GM12878 (cell line): ENCODE data around the gene TNF. TPM values are rescaled to one million over a fixed set of nuclear protein-coding genes. Genes with fewer than 3 reads are reported as not detected.
A peak's percentile ranks its signal among the peaks of the same experiment; 100 is the strongest.
"Not testable (repeated sequence)": the region's sequence is repeated elsewhere in the genome, so short reads cannot be mapped to it uniquely, and the experiment has no call there.

Experiments used
- ATAC-seq: fragments of 200-7000 bp; cut with Tn5 transposase; 3 replicates; pipeline ENCODE4 v1.9.1; 2020; ENCODE audit warnings: mild to moderate bottlenecking, moderate library complexity
- BruUV-seq: library from RNA; stranded (reverse); fragments of 400-500 nt; replicated peaks from 2 replicates; lab custom pipeline; 2021; lab: Mats Ljungman, UMichigan
- CTCF ChIA-PET: fragments of 300-600 bp; sonication (Branson Sonifier 250); formaldehyde crosslinking; extraction: SDS; loops from one replicate; lab custom pipeline; 2021; ENCODE audit warnings: inconsistent platforms; lab: Yijun Ruan, JAX
- POLR2A ChIA-PET: fragments of 350-600 bp; formaldehyde crosslinking; extraction: SDS; loops from one replicate; lab custom pipeline; 2021; ENCODE audit warnings: inconsistent platforms; lab: Charles Lee
- RAD21 ChIA-PET: fragments of 300-600 bp; sonication (Branson Sonifier 250); formaldehyde crosslinking; loops from one replicate; lab custom pipeline; 2023; ENCODE audit warnings: antibody characterized with exemption; ENCODE audit not compliant: unreplicated experiment; lab: Charles Lee
- SMC1A ChIA-PET: fragments of 300-600 bp; sonication (Branson Sonifier 250); formaldehyde crosslinking; loops from one replicate; lab custom pipeline; 2023; ENCODE audit not compliant: unreplicated experiment, uncharacterized antibody; lab: Charles Lee
- DNase-seq: peaks from one replicate; pipeline ENCODE4 v3.0.0-alpha.2; 2011; ENCODE audit warnings: low read depth, low spot score
- FAIRE-seq: peaks from 3 replicates; lab custom pipeline; 2011; peaks lifted over from hg19 to GRCh38; lab: Jason Lieb, UNC
- H2AFZ ChIP-seq: 2 replicates; pipeline ENCODE4 v1.6.0; 2011; ENCODE audit warnings: low read depth, low read length, control low read depth; ENCODE audit not compliant: control insufficient read depth
- H3K27ac ChIP-seq: 2 replicates; pipeline ENCODE4 v1.5.1; 2011; ENCODE audit warnings: control low read depth; ENCODE audit not compliant: control insufficient read depth, insufficient read depth
- H3K27me3 ChIP-seq, 2 experiments: replicated peaks in 1 of 2; 2 replicates each; pipeline versions ENCODE4 v1.6.0 to v1.6.1; 2011; ENCODE audit warnings: low read length in 1 of 2; ENCODE audit not compliant: control insufficient read depth in 2 of 2, insufficient read depth in 2 of 2
- H3K36me3 ChIP-seq, 2 experiments: 2 replicates each; pipeline ENCODE4 v1.5.1; 2011; ENCODE audit warnings: low read length in 1 of 2; ENCODE audit not compliant: control insufficient read depth in 2 of 2, insufficient read depth in 2 of 2
- H3K4me1 ChIP-seq: 2 replicates; pipeline ENCODE4 v1.6.1; 2011; ENCODE audit warnings: mild to moderate bottlenecking, low read length, moderate library complexity, mixed read lengths; ENCODE audit not compliant: control insufficient read depth, insufficient read depth
- H3K4me2 ChIP-seq: 2 replicates; pipeline ENCODE4 v1.6.0; 2011; ENCODE audit warnings: control low read depth; ENCODE audit not compliant: control insufficient read depth, insufficient read depth
- H3K4me3 ChIP-seq: fragments of 200-600 bp; sonication (generic); 2 replicates; pipeline ENCODE4 v1.5.1; 2016
- H3K79me2 ChIP-seq: 2 replicates; pipeline ENCODE4 v1.6.0; 2011; ENCODE audit warnings: low read length; ENCODE audit not compliant: control insufficient read depth, insufficient read depth
- H3K9ac ChIP-seq: 2 replicates; pipeline ENCODE4 v1.8.0; 2011; ENCODE audit warnings: low read length, control low read depth, mixed read lengths; ENCODE audit not compliant: control insufficient read depth, insufficient read depth
- H3K9me3 ChIP-seq: replicated peaks from 3 replicates; pipeline ENCODE4 v1.5.1; 2011; ENCODE audit warnings: mild to moderate bottlenecking, low read length; ENCODE audit not compliant: control insufficient read depth, insufficient read depth
- H4K20me1 ChIP-seq: 2 replicates; pipeline ENCODE4 v1.6.0; 2011; ENCODE audit not compliant: control insufficient read depth, insufficient read depth
- ATF7 ChIP-seq: fragments of 450-650 bp; IDR thresholded peaks from 2 replicates; pipeline ENCODE4 v1.6.1; 2016; ENCODE audit warnings: low read depth, mild to moderate bottlenecking
- MXI1 ChIP-seq: fragments of 150-350 bp; IDR thresholded peaks from 2 replicates; pipeline ENCODE4 v1.6.1; 2011; ENCODE audit warnings: low read depth, mild to moderate bottlenecking, inconsistent platforms, low read length, improper control_type of control experiment
- NFYB ChIP-seq: IDR thresholded peaks from 2 replicates; pipeline ENCODE4 v1.6.1; 2011; ENCODE audit warnings: low read depth, mild to moderate bottlenecking, low read length, improper control_type of control experiment, moderate library complexity; ENCODE audit not compliant: insufficient read depth
- POU2F2 ChIP-seq: IDR thresholded peaks from 3 replicates; pipeline ENCODE4 v1.6.1; 2011; ENCODE audit warnings: low read depth, mild to moderate bottlenecking, low read length, borderline replicate concordance
- TCF12 ChIP-seq: IDR thresholded peaks from 2 replicates; pipeline ENCODE4 v1.6.1; 2011; ENCODE audit warnings: low read depth, mild to moderate bottlenecking, low read length
- WRNIP1 ChIP-seq: IDR thresholded peaks from 2 replicates; pipeline ENCODE4 v1.6.1; 2011; ENCODE audit warnings: low read depth, low read length, improper control_type of control experiment, borderline replicate concordance
- ZNF622 ChIP-seq: fragments of 450-650 bp; IDR thresholded peaks from 2 replicates; pipeline ENCODE4 v1.6.1; 2017; ENCODE audit warnings: mild to moderate bottlenecking, inconsistent platforms
- WGBS: methylation state at CpG from one replicate; pipeline ENCODE4 v1.1.6; 2016; ENCODE audit warnings: low lambda C conversion rate; ENCODE audit not compliant: insufficient replicate concordance, insufficient coverage; ENCODE audit errors: missing lambda C conversion rate; 5-methylcytosine and 5-hydroxymethylcytosine counted together
- in situ Hi-C: fragments of 300-500 bp; cut with MboI; formaldehyde crosslinking; loops from 9 replicates; pipeline ENCODE4 v1.14.3; 2018; ENCODE audit warnings: mixed read lengths
- intact Hi-C: fragments of 100-400 bp; cut with micrococcal nuclease; formaldehyde crosslinking; loops from one replicate; pipeline ENCODE4 v1.14.2; 2022; ENCODE audit not compliant: unreplicated experiment
- polyA plus RNA-seq, 11 experiments: library from polyadenylated mRNA; depleted of rRNA in 4 of 11; unstranded in 6 of 11; stranded (reverse) in 5 of 11; fragments of >200 nt; fragmentation: Nextera tagmentation in 4 of 11; fragmentation: Illumina TruSeq in 1 of 11; extraction: Ambion mirVana in 4 of 11; extraction: Trizol in 1 of 11; gene quantifications; 1 replicate in 1 of 11; 2 replicates in 10 of 11; pipeline versions ENCODE4 v1.2.1 to v1.2.3, GENCODE V29; 2011 to 2016; ENCODE audit warnings: inconsistent platforms in 2 of 11, missing spikeins in 2 of 11, low read depth in 1 of 11
- total RNA-seq, 4 experiments: library from RNA; depleted of rRNA in 3 of 4; stranded (reverse); fragments of >200 nt in 3 of 4; fragmentation: Illumina TruSeq in 1 of 4; extraction: Trizol in 1 of 4; gene quantifications; 2 replicates each; pipeline versions ENCODE4 v1.2.1 to v1.2.3, GENCODE V29; 2013 to 2021

TNF gene
- total and polyA plus RNA-seq, 10 of the 15 experiments (the other 5 are each of a cell fraction or from before 2014, with no cell fraction given): 18.0 to 94.8 (median 61.9) TPM

GRCh38 chr6:31588871-31589650 is 13.7 kb downstream of the TNF start:
- DNase-seq (no peak), FAIRE-seq (no peak), ATAC-seq (no peak)
- Histone ChIP-seq H3K36me3 (no peaks in the 10 kb centered on the region), H3K79me2 (peaks cover 1% of the 10 kb centered on the region; the same call in 1 of the 2 replicates), H3K4me2 (no peak overlapping the region), H3K4me1 (peaks cover 55% of the 10 kb centered on the region), H3K4me3 (no peak overlapping the region), H3K9ac (no peak overlapping the region), H3K9me3 (no peaks in the 10 kb centered on the region), H3K27ac (no peak overlapping the region; the same call in 1 of the 2 replicates), H3K27me3 (no peaks in the 10 kb centered on the region), H4K20me1 (no peaks in the 10 kb centered on the region), H2AFZ (no peak overlapping the region)
- CTCF ChIA-PET: interaction anchor here (2.2 to 31.0 kb wide), 3 partner anchors 9 to 34 kb away, joined by 16 to 2098 read pairs (median 789); partner anchors contain the start of genes ATP6V1G2, DDX39B, LST1 and LTA
- no peak for TF ChIP-seq WRNIP1
- no peak for TF ChIP-seq TCF12
- no peak for TF ChIP-seq MXI1
- TF ChIP-seq NFYB: no peak
- TF ChIP-seq ATF7: no peak
- TF ChIP-seq POU2F2: 0 out of 3 replicates have a peak, but pooled peaks have one; percentile 6
- TF ChIP-seq ZNF622: no peak
- in situ Hi-C loops: no loop called here
- 66% methylated on average over 9 of the region's 9 CpGs for WGBS
- intact Hi-C loops: no loop called here
- RAD21 ChIA-PET: interaction anchor here (1.4 to 17.5 kb wide), 4 partner anchors 7 to 36 kb away, joined by 3 to 620 read pairs (median 237); partner anchors contain the start of genes ATP6V1G2, NCR3 and NFKBIL1
- no TSS peak for BruUV-seq
- SMC1A ChIA-PET: interaction anchor here (1.0 to 45.5 kb wide), 3 partner anchors 6 to 34 kb away, joined by 3 to 1989 read pairs (median 523); partner anchors contain the start of genes ATP6V1G2, DDX39B, LTA and NCR3
- POLR2A ChIA-PET: interaction anchor here (0.8 to 17.1 kb wide), 4 partner anchors 7 to 39 kb away, joined by 4 to 282 read pairs (median 193); partner anchors contain the start of genes ATP6V1G2, LTA, NCR3 and NFKBIL1

GRCh38 chr6:31590691-31591090 is 15.3 kb downstream of the TNF start:
- H3K4me2 ChIP-seq, H2AFZ ChIP-seq, H4K20me1 ChIP-seq, H3K9me3 ChIP-seq, DNase-seq, H3K36me3 ChIP-seq, H3K9ac ChIP-seq, H3K79me2 ChIP-seq, in situ Hi-C loops, FAIRE-seq, BruUV-seq, H3K4me3 ChIP-seq, H3K27ac ChIP-seq, ATAC-seq, H3K27me3 ChIP-seq: not testable (repeated sequence)
- H3K4me1 ChIP-seq: peaks cover 45% of the 10 kb centered on the region
- intact Hi-C loops: loop anchor here (10.0 kb wide), 1 partner anchor 196 kb away; no protein-coding TSS in a partner anchor
- CTCF ChIA-PET: interaction anchor here (0.5 to 31.0 kb wide), 5 partner anchors 8 to 144 kb away, joined by 3 to 2098 read pairs (median 16); partner anchors contain the start of genes ATP6V1G2, DDX39B, LST1 and LTA
- POLR2A ChIA-PET: interaction anchor here (0.6 to 11.8 kb wide), 5 partner anchors 9 to 109 kb away, joined by 3 to 164 read pairs (median 6); partner anchors contain the start of genes ATP6V1G2, LTB, NFKBIL1 and TNF
- RAD21 ChIA-PET: interaction anchor here (1.5 to 12.5 kb wide), 3 partner anchors 10 to 44 kb away, joined by 3 to 668 read pairs (median 466); partner anchors contain the start of genes ATP6V1G2, DDX39B, LST1 and LTB
- SMC1A ChIA-PET: interaction anchor here (0.8 to 45.5 kb wide), 5 partner anchors 4 to 96 kb away, joined by 3 to 1989 read pairs (median 523); partner anchors contain the start of genes ATP6V1G2, DDX39B, LST1 and LTA
- 47% methylated on average over 5 of the region's 5 CpGs for WGBS
